ENCODE measurements around the gene MRPL1.

DNA sequence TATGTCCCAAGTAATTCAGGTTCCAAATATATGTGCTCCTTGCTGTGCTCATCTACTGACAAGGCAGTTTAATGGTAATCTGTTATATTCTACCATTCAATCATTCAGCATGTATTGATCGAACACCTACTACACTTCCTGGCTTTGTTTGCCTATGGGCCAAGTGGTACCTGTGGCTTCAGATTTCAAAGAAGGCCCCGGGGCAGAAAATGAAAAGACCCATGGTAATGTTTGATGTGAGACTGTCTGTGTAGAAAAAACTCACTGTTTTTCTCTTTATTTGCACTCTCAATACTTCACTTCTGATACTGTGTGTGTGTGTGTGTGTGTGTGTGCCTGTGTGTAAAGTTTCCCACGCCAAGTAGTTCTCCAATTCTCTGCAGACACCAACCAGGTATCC is 133.4 kb downstream of the MRPL1 start:
- TF ChIP-seq EZH2 (IDR thresholded peaks at IDR 0.05) (no peak), FOXP2 (optimal IDR thresholded peaks at IDR 0.05; ENCODE audit: control extremely low read depth, extremely low read length, insufficient read depth) (no peak), POLR2AphosphoS5 (IDR thresholded peaks at IDR 0.05; ENCODE audit: borderline replicate concordance, low read depth, low read length) (no peak)

All from SK-N-MC (cell line).